Middle frontal gyrus (tissue), 1 donor: ENCODE measurements around the gene CATSPERZ.

Source experiments
- DNase-seq: peaks from one replicate; pipeline ENCODE4 v3.0.0-alpha.2; 2015; ENCODE audit warnings: low spot score; ENCODE audit errors: extremely low spot score

Gene CATSPERZ, protein sequence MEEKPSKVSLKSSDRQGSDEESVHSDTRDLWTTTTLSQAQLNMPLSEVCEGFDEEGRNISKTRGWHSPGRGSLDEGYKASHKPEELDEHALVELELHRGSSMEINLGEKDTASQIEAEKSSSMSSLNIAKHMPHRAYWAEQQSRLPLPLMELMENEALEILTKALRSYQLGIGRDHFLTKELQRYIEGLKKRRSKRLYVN

GRCh38 chr11:64299847-64300648 lies at the start of gene CATSPERZ:
TSS of gene CATSPERZ (plus strand) at chr11:64300358. CDS start at chr11:64300411, 53 bp downstream.
- no peak for DNase-seq

- DNase-seq, result no peak
These were observed 49.6 kb upstream of the CATSPERZ start for GRCh38 chr11:64250415-64251015.

DNA sequence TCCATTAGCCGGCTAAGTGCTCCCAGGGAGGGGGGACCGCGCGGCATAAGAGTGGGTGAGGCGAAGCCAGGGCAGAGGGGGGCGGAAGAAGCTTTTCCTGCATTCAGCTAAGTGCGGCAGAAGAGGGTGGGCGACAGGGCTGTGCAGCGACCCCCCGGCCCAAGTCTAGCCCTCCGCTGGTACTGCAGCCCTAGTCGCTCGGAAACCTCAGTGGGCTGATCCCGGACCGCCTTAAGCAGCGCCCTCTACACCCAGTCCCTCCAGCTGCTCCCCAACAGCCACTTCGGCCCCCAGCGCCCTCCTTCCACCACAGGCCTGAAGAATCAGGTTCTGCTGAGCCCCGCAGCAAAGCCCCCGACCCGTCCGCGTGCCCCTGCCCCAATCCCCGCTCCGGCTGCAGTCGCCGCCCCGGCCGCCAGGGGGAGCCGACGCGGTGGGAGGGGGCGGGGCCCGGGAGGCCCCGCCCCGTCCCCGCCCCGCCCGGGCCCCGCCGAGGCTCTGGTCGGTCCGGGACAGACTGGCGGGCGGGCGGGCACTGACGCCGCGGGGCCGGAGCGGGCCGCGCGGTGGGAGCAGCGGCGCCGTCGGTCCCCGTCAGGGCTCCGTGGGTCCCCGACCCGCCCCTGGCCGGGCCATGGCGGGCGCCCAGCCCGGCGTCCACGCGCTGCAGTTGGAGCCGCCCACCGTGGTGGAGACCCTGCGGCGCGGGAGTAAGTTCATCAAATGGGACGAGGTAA lies 49.0 kb upstream of the CATSPERZ start, which contains the start of gene PLCB3:
TSS of gene PLCB3 (plus strand) at position 515 of the 737 bp plus-strand sequence. CDS start at position 635, 120 bp downstream.
- DNase-seq, result no peak

- no peak for DNase-seq
These were observed 48.5 kb upstream of the CATSPERZ start for GRCh38 chr11:64251753-64252002.

- DNase-seq, result no peak
These were observed 47.9 kb upstream of the CATSPERZ start for GRCh38 chr11:64252003-64252872.

- DNase-seq, result no peak
These were observed 47.1 kb upstream of the CATSPERZ start for GRCh38 chr11:64253043-64253442.

DNA sequence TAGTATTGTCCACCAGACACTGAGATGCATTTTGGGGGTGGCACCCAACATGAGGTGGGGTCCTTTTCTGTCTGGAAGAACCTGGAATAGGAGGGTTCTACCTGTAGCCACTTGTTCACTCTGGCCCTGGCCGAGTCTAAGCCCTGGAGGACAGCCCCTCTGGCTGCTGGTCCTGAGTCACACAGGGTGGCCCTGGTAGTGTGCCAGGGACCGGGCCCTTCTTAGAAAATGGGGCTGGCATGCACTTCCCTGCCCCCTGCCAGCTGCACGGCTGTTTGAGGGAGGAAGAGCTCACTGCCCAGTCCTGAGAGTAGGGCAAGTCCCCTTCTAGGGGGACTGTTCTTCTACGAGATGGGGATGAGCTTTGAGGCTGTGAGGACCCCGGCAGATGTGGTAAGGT lies 46.7 kb upstream of the CATSPERZ start:
- DNase-seq, result no peak

GRCh38 chr11:64254326-64254725 lies 45.8 kb upstream of the CATSPERZ start:
- DNase-seq, result no peak

DNA sequence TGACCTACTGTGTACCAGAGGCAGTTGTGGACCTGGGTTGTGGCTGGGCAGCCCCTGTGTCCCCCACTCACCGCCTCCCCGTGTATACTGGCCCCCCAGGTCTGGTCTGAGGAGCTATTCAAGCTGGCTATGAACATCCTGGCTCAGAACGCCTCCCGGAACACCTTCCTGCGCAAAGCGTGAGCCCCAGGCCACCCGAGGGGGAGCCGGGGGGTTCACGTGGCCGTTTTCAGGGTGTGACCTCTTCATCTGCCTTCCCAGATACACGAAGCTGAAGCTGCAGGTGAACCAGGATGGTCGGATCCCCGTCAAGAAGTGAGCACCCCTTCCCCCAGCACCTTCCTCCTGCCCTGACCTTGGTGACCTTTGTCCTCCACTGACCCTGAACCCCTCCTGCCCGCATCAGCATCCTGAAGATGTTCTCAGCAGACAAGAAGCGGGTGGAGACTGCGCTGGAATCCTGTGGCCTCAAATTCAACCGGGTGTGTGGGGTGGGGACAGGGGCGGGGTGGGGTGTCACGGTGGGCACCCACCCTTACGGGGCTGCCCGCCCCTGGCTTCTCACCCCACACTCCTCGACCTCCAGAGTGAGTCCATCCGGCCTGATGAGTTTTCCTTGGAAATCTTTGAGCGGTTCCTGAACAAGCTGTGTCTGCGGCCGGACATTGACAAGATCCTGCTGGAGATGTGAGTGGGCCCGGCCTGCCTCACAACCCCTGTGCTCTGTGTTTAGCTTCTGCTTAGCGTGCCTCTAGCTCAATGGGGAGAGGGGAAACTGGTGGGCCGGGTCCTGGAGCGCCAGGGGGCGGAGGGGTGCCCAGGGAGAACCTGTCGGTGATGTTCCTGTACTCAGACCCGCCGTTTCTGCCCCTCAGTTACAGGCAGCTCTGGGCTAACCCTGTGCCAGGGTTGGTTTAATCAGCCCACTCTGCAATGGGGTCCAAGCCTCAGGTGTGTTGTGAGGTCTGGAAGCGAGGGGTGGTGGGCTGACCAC lies 44.7 kb upstream of the CATSPERZ start:
- DNase-seq, result no peak

GRCh38 chr11:64256300-64256699 lies 43.9 kb upstream of the CATSPERZ start:
- DNase-seq, result no peak

DNA sequence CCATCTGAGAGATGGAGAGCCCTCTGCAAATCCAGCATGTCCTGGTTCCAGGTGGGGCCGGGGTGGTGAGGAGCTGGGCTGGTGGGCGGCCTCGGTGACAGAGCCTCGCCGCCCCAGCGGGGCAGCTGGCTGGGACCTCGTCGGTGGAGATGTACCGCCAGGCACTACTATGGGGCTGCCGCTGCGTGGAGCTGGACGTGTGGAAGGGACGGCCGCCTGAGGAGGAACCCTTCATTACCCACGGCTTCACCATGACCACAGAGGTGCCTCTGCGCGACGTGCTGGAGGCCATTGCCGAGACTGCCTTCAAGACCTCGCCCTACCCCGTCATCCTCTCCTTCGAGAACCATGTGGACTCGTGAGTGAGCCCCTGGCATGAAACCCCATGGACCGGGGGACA lies 41.8 kb upstream of the CATSPERZ start:
- no peak for DNase-seq

- no peak for DNase-seq
These were observed 41.1 kb upstream of the CATSPERZ start for GRCh38 chr11:64258946-64259532.

DNA sequence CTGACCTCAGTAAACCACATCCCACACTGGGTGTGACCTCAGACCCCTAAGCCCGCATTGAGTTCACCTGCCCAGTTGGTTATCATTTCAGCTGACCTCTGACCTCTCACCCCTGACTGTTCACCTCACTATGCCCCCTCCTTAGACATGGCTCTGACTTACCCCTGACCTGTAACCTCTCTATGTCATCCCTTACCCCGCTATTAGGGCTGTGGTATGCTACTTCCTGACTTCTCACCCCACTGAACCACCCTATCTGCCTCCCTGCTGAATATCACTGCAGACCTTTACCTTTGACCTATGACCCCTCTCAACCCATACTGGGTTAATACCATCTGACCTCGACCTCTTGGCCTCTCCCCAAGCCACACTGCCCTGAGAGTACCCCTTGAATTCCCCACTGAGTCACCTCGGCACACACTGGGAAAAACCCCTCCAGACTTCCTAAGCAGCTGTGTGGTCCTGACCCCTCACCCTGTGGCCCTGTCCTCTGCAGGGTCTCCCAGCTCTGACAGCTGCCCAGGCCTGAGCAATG lies 40.6 kb upstream of the CATSPERZ start:
- DNase-seq, result no peak

DNA sequence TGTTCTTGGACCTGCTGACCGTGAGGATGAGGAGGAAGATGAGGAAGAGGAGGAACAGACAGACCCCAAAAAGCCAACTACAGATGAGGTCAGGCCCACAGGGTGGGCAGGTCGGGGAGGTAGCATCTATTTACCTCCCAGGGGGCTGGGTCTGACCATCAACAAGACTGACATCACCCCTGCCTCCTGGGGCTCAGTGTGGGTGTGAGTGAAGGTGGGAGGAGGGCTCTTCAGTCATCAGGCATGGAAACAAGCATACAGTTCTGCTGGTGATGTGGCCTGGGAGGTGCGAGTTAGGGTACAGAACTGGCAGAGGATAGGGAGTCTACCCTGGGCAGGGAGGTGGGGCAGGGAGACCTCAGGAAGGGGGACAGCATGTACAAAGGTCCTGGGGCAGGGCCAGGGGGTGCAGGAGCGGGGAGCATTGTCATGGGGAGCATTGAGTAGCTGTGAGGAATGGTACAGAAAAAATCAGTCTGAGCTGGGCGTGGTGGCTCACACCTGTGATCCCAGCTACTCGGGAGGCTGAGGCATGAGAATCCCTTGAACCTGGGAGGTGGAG lies 39.9 kb upstream of the CATSPERZ start:
- DNase-seq, result no peak

- no peak for DNase-seq
These were observed 38.5 kb upstream of the CATSPERZ start for GRCh38 chr11:64261556-64262080.

GRCh38 chr11:64262271-64263002 lies 37.7 kb upstream of the CATSPERZ start:
- no peak for DNase-seq

- DNase-seq, result no peak
These were observed 36.9 kb upstream of the CATSPERZ start for GRCh38 chr11:64263021-64263946.
